Left renal pelvis (tissue), 4 donors: Measurements from ENCODE around the gene QKI. TPM values are rescaled to one million over a fixed set of nuclear protein-coding genes. Genes with fewer than 3 reads are reported as not detected.

Experiments used
- DNase-seq, 4 donors: peaks; one replicate each; pipeline ENCODE4 v3.0.0-alpha.2; 2013; ENCODE audit warnings: low read depth in 4 of 4, low spot score in 3 of 4
- polyA plus RNA-seq, 4 donors: library from polyadenylated mRNA; unstranded; fragments of 120-200 nt; gene quantifications; one replicate each; pipeline ENCODE4 v1.2.1, GENCODE V29; 2013; ENCODE audit not compliant: insufficient read length in 4 of 4

The QKI gene
- polyA plus RNA-seq, 4 donors, result 159 to 228 (median 212) TPM

GRCh38 chr6:163390770-163391169, 23.7 kb upstream of the QKI start:
- DNase-seq, result no peak

- DNase-seq, result no peak
These were observed 22.5 kb upstream of the QKI start for GRCh38 chr6:163391985-163392384.

- no peak for DNase-seq
These were observed 22.0 kb upstream of the QKI start for GRCh38 chr6:163392533-163392932.

- DNase-seq, result no peak
These were observed 20.6 kb upstream of the QKI start for GRCh38 chr6:163393923-163394322.

GRCh38 chr6:163394659-163395058, 19.9 kb upstream of the QKI start:
- DNase-seq, result no peak

- DNase-seq, result no peak
These were observed 19.2 kb upstream of the QKI start for GRCh38 chr6:163395122-163395830.

- no peak for DNase-seq
These were observed 18.7 kb upstream of the QKI start for GRCh38 chr6:163395831-163396185.

GRCh38 chr6:163397326-163397725, 17.2 kb upstream of the QKI start:
- no peak for DNase-seq

GRCh38 chr6:163398115-163398514, 16.4 kb upstream of the QKI start:
- no peak for DNase-seq

GRCh38 chr6:163398815-163399214, 15.7 kb upstream of the QKI start:
- DNase-seq, result no peak

- no peak for DNase-seq
These were observed 14.0 kb upstream of the QKI start for GRCh38 chr6:163400509-163400908.

- DNase-seq, result no peak
These were observed 13.3 kb upstream of the QKI start for GRCh38 chr6:163401039-163401885.

- DNase-seq, result no peak
These were observed 11.9 kb upstream of the QKI start for GRCh38 chr6:163402616-163403015.

GRCh38 chr6:163404825-163405265, 9.7 kb upstream of the QKI start:
- DNase-seq, result no peak

- no peak for DNase-seq
These were observed 8.9 kb upstream of the QKI start for GRCh38 chr6:163405412-163406309.

GRCh38 chr6:163406366-163406765, 8.2 kb upstream of the QKI start:
- no peak for DNase-seq

- DNase-seq, result no peak
These were observed 7.7 kb upstream of the QKI start for GRCh38 chr6:163406830-163407229.

- DNase-seq, result no peak
These were observed 6.0 kb upstream of the QKI start for GRCh38 chr6:163408352-163408991.

- no peak for DNase-seq
These were observed 4.8 kb upstream of the QKI start for GRCh38 chr6:163409712-163410111.

GRCh38 chr6:163412341-163412740, 2.2 kb upstream of the QKI start:
- no peak for DNase-seq
